A172 (cell line): ENCODE measurements around the gene RAB36. TPM values are rescaled to one million over a fixed set of nuclear protein-coding genes. Genes with fewer than 3 reads are reported as not detected.

Experiments
- DNase-seq: peaks from one replicate; pipeline ENCODE4 v3.0.0-alpha.2; 2015; ENCODE audit warnings: low spot score
- total RNA-seq: library from RNA; depleted of rRNA; stranded (reverse); fragments of >200 nt; shearing (Covaris generic); gene quantifications from 2 replicates; pipeline ENCODE4 v1.2.3, GENCODE V29; 2014

Gene RAB36
- total RNA-seq, 1 experiment from 2014 or later: 6.6 TPM

DNA sequence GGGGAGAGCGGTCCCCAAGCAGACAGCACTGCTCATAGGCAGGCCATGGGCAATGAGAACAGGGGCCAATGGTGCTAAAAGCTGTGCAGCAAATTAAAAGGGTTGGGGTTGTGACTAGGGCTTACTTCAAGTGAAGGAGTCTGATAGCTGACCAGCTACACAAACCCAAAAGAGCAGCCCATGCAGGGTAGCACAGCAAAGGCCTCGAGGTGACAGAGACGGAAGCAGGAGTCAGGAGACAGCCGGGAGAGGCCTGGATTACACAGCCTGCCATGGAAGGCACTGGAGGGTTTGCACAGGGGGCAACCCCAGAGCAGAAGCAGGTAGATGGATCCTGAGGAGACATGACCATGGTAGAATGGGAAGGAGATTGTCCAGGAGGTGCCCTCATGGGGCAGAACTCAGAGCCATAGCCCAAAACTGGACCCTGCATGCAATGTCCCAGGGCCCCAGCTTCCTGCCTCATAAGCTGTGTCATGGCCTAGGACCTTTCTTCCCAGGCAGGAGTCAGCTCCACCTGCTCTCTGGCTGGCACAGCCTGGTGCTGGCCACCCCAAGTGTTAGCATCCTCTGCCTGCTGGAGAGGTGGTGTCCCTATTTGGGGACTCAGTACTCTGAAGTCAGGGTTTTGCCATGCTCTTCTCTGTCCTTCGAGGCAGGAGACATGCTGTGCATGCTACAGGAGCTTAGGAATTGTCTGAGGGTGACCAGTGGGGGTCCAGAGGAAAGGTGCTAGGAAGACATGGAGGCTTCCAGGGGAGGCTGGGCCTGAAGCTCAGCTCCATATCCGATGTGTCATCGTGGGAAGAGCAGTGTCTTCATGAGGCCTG lies 36.8 kb upstream of the RAB36 start:
- DNase-seq: no peak

DNA sequence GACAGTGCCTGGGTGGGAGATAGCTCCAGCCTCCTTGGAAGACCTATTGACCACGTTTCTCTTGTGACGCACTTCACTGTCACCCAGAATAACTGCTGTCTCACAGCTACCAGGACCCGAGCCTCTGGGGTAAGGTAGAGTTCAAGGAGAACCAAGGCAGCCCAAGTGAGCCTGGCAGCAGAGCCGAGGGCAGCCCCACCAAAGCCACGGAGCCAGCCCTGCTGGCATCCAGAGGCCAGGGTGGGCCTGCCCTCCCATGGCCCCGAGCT lies 36.3 kb upstream of the RAB36 start:
- no peak for DNase-seq

DNA sequence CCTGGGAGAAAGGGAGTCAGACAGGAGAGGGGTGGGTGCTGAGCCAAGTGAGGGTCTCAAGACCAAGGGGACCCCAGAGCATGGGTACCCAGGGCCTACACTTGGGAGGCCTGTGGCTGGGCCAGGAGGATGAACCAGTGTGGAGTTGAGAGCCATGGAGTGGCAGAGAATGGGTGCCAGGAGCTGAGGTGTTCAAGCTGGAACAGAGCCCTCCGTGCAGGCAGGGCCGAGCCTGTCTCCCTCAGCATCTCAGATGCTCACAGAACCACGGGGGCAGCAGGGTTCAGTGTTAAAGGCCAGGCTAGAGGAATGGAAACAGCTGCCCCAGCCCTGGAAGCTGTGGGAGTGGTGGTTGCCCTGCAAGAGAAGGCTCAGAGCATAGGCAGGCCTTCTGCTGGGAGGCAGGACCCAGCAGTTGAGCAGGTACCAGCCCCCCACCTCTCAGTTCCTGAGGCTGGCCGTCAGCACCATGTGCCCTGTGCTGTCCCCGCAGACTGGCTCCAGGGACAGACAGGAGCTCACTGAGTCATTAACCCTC lies 35.8 kb upstream of the RAB36 start:
- no peak for DNase-seq

DNA sequence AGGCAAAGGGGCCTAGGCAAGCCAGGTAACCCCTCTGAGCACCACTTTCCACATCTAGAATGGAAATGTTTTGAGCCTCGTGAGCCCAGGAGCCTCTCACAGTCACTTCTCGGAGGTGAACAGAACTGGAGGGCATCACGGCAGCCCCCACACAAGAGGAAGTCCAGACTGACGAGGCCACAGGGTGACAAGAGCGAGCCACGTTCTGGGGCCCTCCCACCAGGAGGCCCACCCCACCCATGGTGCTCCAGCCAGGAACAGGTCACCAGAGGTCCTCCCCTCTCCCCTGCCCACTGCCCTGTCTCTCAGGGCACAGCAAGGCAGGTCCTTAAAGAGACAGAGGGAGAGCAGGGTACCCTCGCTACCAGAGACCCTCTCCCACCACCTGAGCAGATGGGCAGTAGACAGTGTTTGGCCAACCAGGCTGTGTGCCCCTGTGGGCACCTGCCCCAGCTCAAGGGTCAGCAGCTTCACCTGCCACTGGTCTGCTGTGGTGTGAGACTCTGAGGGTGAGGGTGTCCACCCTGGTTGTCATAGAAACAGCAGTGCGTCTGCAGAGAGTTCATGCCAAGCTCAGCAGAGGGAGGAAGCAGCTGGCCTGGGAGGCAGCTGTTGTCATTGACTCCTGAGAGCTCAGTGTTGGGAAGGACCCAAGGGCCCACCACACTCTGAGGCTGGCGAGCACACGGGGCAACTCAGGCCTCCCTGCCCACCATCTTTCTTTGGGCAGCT lies 34.9 kb upstream of the RAB36 start:
- peak; percentile 3 for DNase-seq

GRCh38 chr22:23110922-23111527 lies 34.3 kb upstream of the RAB36 start:
- peak; percentile 19 for DNase-seq

DNA sequence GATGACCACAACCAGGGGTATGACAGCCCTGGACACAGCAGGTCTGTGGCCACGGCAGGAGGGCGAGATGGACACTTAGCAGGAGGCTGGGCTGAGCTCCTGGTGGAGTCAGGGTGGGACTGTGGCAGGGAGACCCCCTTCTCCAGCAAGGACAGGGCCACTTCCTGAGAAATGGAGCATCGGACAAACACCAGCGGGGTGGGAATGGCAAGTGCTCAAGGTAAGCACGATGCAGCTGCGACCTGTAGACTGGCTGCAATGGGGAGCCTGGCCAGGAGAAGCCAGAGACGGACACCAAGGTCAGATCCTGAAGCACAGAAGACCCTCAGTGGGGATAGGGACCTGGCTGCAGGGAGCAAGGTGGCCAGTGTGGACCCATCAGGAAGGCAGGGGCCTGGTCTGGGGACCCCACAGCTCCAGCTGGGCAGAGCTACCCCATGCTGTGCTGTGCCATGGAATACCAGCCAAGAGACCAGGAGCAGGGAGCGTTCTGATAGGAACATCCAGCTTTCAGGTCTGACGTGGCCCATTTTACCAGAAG lies 32.7 kb upstream of the RAB36 start:
- DNase-seq: no peak

DNA sequence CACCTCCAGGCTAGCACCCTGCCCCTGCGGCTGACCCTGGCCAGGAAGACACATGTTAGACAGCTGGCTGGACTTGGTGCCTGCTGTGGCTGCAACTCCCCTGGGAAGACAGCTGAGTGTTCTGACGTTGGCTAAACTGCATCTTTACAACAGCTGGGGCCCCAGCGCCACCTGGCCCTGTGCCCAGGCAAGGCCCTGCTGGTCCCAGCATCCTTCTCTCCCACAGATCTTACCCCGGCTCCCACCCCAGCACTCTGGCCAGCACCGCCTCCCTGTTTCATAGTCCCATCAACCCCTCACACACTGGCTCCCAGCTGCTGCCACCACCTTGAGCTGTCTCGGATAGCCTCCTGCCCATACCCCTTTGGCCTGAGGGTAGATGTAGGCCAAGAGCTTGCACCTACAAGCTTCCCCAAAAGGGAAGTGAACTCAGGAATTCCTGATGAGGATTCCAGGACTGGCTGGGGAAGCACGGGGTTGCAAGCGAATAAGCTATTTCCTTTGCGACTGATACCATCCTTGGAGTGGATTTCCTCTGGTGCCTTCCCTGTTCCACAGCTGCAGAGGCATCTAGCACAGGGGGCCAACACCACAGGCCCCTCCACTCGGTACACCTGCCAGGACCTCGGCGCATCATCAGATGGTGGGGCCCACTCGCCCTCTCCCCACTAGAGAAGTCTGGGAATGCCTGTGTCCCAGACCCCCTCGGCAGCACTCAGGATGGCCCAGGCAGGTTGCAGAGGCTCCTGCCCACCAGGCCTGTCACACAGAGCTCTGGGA lies 32.0 kb upstream of the RAB36 start:
- DNase-seq: no peak

- DNase-seq: no peak
These were observed 31.2 kb upstream of the RAB36 start for GRCh38 chr22:23113847-23114720.

DNA sequence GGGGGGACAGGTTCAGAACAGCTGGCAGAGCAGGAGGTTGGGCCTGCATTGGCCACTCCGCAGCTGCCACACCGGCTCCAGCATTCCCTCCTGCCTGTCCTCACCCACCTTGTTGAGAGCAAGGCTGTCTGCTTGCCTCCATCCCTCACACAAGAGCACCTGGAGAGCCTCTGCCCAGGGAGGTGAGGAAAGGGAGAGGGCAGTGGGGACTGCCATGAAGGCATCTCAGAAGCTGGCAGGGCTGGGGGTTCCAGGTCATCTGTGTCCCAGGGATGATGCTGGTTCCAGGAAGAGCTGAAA lies 30.6 kb upstream of the RAB36 start:
- no peak for DNase-seq

DNA sequence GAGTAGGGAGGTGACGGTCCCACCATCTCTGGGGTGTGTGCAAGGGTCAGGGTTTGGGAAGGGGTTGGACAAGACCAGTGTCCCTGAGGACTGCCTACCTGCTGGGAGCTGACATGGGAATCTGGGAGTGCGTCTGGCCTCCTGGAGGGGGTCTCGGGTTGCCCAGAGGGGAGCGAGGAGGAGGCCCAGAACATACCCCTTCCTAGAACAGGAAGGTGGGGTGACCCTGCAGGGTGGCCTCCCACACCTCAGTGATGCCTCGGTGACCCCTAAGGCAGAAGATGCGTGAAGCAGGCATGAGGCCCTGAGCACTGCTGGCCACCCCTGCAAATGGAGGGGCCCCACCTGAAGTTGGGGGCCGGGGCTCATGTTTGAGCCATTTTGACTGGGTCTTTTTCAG lies 29.9 kb upstream of the RAB36 start:
- no peak for DNase-seq

DNA sequence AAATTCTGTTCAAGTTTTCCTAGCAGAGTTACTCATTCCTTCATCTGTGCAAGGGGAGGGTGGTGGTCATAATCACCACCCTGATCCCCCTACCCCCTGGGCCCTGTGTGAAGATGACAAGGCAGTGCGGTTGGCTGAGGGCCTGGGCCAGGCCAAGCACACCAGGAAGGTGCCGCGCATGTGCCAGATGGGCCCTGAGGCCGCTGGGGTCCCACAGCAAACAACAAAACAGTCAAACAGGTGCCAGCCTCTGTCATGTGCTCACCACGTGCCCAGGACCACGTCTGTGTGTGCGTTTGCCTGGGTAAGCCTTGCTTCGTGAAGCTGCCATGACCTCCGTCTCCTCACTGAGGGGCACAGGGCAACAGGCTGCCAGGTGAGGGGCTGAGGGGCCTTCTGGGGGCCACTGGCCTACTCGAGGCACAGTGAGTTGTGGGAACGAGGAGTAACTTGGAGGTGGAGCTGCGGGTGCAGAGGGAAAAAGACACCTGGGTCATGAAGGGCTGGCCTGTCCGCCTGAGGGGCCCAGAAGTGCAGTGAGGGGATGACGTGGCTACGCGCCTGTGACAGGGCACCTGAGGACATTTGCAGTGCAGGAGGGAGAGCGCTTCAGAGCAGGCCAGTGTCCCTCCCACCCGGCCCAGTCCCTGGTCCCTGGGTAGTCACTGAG lies 29.3 kb upstream of the RAB36 start:
- no peak for DNase-seq

- no peak for DNase-seq
These were observed 28.6 kb upstream of the RAB36 start for GRCh38 chr22:23116506-23117263.

DNA sequence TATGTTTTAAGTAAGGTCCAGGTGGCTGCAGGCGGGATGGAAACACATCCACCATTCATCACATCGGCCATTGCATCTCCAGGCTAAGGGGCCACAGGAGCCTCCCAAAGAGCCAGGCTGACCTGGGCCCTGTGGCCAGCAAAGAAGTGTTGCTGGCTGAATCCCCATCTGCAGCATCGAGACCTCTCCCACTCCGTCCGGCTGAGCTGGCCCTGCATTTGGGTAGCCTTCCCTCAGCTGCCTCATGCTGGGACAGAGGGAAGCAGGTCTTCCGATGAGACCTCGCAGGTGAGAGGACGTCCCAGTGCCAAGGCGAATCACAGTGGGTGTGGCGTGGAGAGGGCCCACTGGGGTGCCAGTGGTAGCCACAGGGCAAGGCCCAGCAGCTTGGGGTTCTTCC lies 28.0 kb upstream of the RAB36 start:
- no peak for DNase-seq

DNA sequence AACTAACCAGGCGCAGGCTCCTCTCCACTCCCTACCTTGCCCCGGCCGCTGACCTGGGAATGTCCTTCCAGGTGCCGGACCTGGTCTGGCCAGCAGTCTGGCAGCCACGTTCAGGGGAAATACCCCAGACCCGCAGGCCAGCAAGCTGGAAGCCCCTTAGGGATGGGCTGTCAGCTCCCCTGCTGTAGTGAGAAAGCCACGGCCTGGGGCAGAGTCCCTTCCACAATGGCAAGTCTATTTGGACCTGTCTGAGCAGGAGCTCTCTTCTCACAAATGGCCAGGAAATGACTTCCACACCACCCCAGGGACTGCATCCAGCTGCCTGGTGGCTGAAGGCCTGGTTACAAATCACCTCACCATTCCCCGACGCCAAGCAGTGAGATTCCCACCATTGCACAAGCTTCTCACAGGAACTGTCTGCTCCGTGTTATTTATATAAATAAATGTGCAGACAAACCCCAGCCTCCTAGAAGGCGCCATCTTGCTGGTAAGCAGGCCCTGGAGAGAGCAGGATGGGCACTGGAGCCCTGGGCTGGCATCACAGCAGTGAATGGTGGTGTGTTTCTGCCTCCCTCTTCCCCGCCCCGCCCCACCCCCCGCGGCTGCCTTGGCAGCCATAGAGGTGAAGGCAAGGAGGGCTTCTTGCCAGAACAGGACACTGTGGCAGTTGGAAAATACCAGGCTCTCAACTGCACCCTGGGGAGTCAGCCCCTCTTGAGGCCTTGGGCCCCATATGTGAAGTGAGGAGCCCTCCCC lies 27.2 kb upstream of the RAB36 start:
- DNase-seq: no peak

DNA sequence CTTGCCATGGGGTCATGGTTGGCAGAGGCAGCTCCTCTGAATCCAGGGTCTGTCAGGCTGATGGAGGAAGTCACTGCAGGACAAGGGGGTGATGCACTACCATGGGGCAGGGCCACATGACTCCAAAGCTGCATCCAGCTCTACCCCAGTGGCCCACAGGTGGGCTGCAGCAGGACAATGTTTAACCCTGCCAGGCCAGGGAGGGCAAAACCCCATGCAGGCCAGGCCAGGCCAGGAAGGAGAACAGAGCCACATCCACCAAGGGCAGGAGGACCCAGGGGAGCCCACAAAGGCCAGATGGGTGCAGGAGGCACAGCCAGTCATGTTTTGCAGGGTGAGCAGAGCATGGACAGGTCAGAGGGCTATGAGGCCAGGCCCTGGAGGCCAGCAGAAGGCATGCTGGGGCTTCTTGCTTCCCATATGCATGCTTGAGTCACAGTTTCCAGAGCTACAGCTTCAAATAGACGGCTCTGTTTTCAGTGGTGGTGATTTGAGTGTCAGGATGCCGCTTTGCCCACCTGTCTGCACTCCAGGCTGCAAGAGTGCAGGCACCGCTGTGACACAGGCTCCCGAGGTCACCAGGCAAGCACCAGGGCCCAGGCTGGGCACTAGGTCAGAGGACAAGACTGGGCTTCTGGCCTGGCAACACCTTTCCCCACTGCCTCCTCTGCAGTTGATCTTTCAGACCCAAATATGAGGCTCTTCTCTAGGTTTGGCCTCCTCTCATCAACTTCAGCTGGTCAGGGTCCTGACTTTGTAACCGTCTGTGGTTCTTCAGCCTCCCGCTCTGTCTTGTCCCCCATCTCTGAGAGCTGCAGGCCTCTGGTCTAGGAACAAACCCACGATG lies 26.4 kb upstream of the RAB36 start:
- DNase-seq: no peak

DNA sequence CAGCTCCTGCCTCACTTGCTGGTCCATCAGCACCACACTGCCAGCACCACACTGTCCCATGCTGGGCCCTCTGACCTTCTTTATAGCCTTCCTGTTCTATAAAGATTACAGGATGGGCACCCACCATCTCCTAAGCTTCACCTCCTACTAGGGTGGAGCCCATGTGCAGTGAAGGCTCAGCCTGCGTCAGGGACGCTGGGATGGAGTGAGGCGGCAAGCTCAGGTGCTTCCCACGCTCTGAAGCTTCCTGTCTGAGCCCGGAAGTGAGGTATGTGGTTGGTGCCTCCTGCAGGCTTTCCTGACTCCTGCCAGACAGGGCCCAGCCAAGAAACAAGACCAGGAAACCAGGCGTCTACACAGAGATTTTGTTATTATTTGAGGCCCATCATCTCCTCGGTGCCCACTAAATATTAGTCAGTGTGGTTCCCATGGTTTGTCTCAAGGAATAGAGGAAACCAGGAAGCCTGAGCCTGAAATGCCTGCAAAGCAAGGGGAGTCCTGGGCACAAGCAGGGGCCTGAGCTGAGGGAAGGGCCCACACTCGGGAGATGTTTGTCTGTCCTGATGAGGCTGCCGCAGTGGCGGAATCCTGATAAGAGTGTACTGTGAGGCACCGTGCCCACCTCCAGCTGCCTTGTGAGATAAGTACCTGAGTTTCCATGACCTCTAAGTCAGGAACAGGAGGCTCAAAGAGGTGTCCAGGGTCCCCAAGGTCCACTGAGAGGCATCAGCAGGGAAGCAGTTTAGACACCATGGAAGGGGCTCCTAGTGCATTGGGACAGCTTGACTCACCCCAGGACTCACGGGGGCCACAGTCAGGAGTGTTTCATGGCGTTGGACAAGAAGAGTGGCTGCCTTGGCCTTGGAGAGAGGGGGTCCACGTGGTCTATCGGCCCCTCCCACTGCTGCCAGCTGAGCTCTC lies 25.5 kb upstream of the RAB36 start:
- DNase-seq: no peak

GRCh38 chr22:23120415-23120899 lies 24.8 kb upstream of the RAB36 start:
- no peak for DNase-seq
